ENCODE results near the gene GRAMD1B. TPM values are rescaled to one million over a fixed set of nuclear protein-coding genes. Genes with fewer than 3 reads are reported as not detected.
"Not testable (repeated sequence)": the region's sequence is repeated elsewhere in the genome, so short reads cannot be mapped to it uniquely, and the experiment has no call there.

GRAMD1B gene
- total and polyA plus RNA-seq, 4 donors = 28.7 to 51.5 (median 45.9) TPM

- Histone ChIP-seq H3K36me3 (ENCODE audit: control insufficient read depth, insufficient read depth, low read length) (no peaks in the 10 kb centered on the region), H3K4me3 (ENCODE audit: low read depth, low read length) (no peak overlapping the region), H3K4me1 (ENCODE audit: control insufficient read depth, insufficient read depth, low read length) (peaks cover 26% of the 10 kb centered on the region), H3K27me3 (ENCODE audit: control insufficient read depth, insufficient read depth, low read length) (no peaks in the 10 kb centered on the region), H3K9me3 (ENCODE audit: control insufficient read depth, insufficient read depth, low read length) (no peaks in the 10 kb centered on the region), H3K27ac (ENCODE audit: low read depth, low read length) (peak overlapping the region; percentile 79)
- DNase-seq (ENCODE audit: low read depth in 4 of 6, low spot score in 6 of 6) = peak in 1 of 6 donors; percentile 44
- 67% methylated on average over 5 of the region's 17 CpGs for WGBS (ENCODE audit: insufficient coverage)
These were observed 87.7 kb downstream of the GRAMD1B start for GRCh38 chr11:123517559-123518364.

GRCh38 chr11:123518496-123519054, 88.5 kb downstream of the GRAMD1B start:
- peak overlapping the region; percentile 79 for H3K27ac ChIP-seq (ENCODE audit: low read depth, low read length)
- 45% methylated on average over 4 of the region's 9 CpGs for WGBS (ENCODE audit: insufficient coverage)
- H3K4me3 ChIP-seq (ENCODE audit: low read depth, low read length) = no peak overlapping the region
- DNase-seq (ENCODE audit: low read depth in 4 of 6, low spot score in 6 of 6) = peak in 1 of 6 donors; percentile 11
- H3K4me1 ChIP-seq (ENCODE audit: control insufficient read depth, insufficient read depth, low read length) = peaks cover 26% of the 10 kb centered on the region
- no peaks in the 10 kb centered on the region for H3K27me3 ChIP-seq (ENCODE audit: control insufficient read depth, insufficient read depth, low read length)
- H3K36me3 ChIP-seq (ENCODE audit: control insufficient read depth, insufficient read depth, low read length) = no peaks in the 10 kb centered on the region
- H3K9me3 ChIP-seq (ENCODE audit: control insufficient read depth, insufficient read depth, low read length) = no peaks in the 10 kb centered on the region

- DNase-seq (ENCODE audit: low read depth in 4 of 6, low spot score in 6 of 6) = peak in 2 of 6 donors; percentile 64 to 73
These were observed 89.2 kb downstream of the GRAMD1B start for GRCh38 chr11:123519055-123519796.

GRCh38 chr11:123519797-123520193, 89.7 kb downstream of the GRAMD1B start:
- WGBS (ENCODE audit: insufficient coverage) = 49% methylated on average over 5 of the region's 7 CpGs
- H3K4me3 ChIP-seq (ENCODE audit: low read depth, low read length) = no peak overlapping the region

More at GRCh38 chr11:123519055-123519796, 89.2 kb downstream of the GRAMD1B start:
- no peak overlapping the region for H3K4me3 ChIP-seq (ENCODE audit: low read depth, low read length)
- 16% methylated on average over 9 of the region's 11 CpGs for WGBS (ENCODE audit: insufficient coverage)
- H3K9me3 ChIP-seq (ENCODE audit: control insufficient read depth, insufficient read depth, low read length) = no peaks in the 10 kb centered on the region
- no peaks in the 10 kb centered on the region for H3K27me3 ChIP-seq (ENCODE audit: control insufficient read depth, insufficient read depth, low read length)
- H3K27ac ChIP-seq (ENCODE audit: low read depth, low read length) = peak overlapping the region; percentile 79
- H3K36me3 ChIP-seq (ENCODE audit: control insufficient read depth, insufficient read depth, low read length) = no peaks in the 10 kb centered on the region
- peaks cover 26% of the 10 kb centered on the region for H3K4me1 ChIP-seq (ENCODE audit: control insufficient read depth, insufficient read depth, low read length)

GRCh38 chr11:123520476-123520875, 90.4 kb downstream of the GRAMD1B start:
- H3K27me3 ChIP-seq (ENCODE audit: control insufficient read depth, insufficient read depth, low read length); H3K4me3 ChIP-seq (ENCODE audit: low read depth, low read length); H3K36me3 ChIP-seq (ENCODE audit: control insufficient read depth, insufficient read depth, low read length); DNase-seq (ENCODE audit: low read depth in 4 of 6, low spot score in 6 of 6); H3K27ac ChIP-seq (ENCODE audit: low read depth, low read length); H3K9me3 ChIP-seq (ENCODE audit: control insufficient read depth, insufficient read depth, low read length): not testable (repeated sequence)
- H3K4me1 ChIP-seq (ENCODE audit: control insufficient read depth, insufficient read depth, low read length) = peaks cover 34% of the 10 kb centered on the region
- WGBS (ENCODE audit: insufficient coverage) = 100% methylated on average over 1 of the region's 6 CpGs

More at GRCh38 chr11:123519797-123520193, 89.7 kb downstream of the GRAMD1B start:
- Histone ChIP-seq H3K4me1 (ENCODE audit: control insufficient read depth, insufficient read depth, low read length) (peaks cover 27% of the 10 kb centered on the region), H3K36me3 (ENCODE audit: control insufficient read depth, insufficient read depth, low read length) (no peaks in the 10 kb centered on the region), H3K9me3 (ENCODE audit: control insufficient read depth, insufficient read depth, low read length) (no peaks in the 10 kb centered on the region), H3K27me3 (ENCODE audit: control insufficient read depth, insufficient read depth, low read length) (no peaks in the 10 kb centered on the region), H3K27ac (ENCODE audit: low read depth, low read length) (peak overlapping the region; percentile 79)
- DNase-seq (ENCODE audit: low read depth in 4 of 6, low spot score in 6 of 6) = no peak

GRCh38 chr11:123521001-123521400, 90.9 kb downstream of the GRAMD1B start:
- H3K4me3 ChIP-seq (ENCODE audit: low read depth, low read length) = no peak overlapping the region
- no CpG with 5 or more reads among the region's 3 CpGs for WGBS (ENCODE audit: insufficient coverage)
- H3K4me1 ChIP-seq (ENCODE audit: control insufficient read depth, insufficient read depth, low read length) = peaks cover 39% of the 10 kb centered on the region

GRCh38 chr11:123521930-123522329, 91.9 kb downstream of the GRAMD1B start:
- no peaks in the 10 kb centered on the region for H3K36me3 ChIP-seq (ENCODE audit: control insufficient read depth, insufficient read depth, low read length)
- H3K4me1 ChIP-seq (ENCODE audit: control insufficient read depth, insufficient read depth, low read length) = peaks cover 48% of the 10 kb centered on the region
- no peaks in the 10 kb centered on the region for H3K27me3 ChIP-seq (ENCODE audit: control insufficient read depth, insufficient read depth, low read length)
- 79% methylated on average over 2 of the region's 3 CpGs for WGBS (ENCODE audit: insufficient coverage)
- no peaks in the 10 kb centered on the region for H3K9me3 ChIP-seq (ENCODE audit: control insufficient read depth, insufficient read depth, low read length)
- DNase-seq (ENCODE audit: low read depth in 4 of 6, low spot score in 6 of 6) = no peak
- no peak overlapping the region for H3K4me3 ChIP-seq (ENCODE audit: low read depth, low read length)
- H3K27ac ChIP-seq (ENCODE audit: low read depth, low read length) = no peak overlapping the region

More at GRCh38 chr11:123521001-123521400, 90.9 kb downstream of the GRAMD1B start:
- Histone ChIP-seq H3K36me3 (ENCODE audit: control insufficient read depth, insufficient read depth, low read length) (no peaks in the 10 kb centered on the region), H3K27ac (ENCODE audit: low read depth, low read length) (no peak overlapping the region), H3K27me3 (ENCODE audit: control insufficient read depth, insufficient read depth, low read length) (no peaks in the 10 kb centered on the region), H3K9me3 (ENCODE audit: control insufficient read depth, insufficient read depth, low read length) (no peaks in the 10 kb centered on the region)
- no peak for DNase-seq (ENCODE audit: low read depth in 4 of 6, low spot score in 6 of 6)

- Histone ChIP-seq H3K27me3 (ENCODE audit: control insufficient read depth, insufficient read depth, low read length) (no peaks in the 10 kb centered on the region), H3K36me3 (ENCODE audit: control insufficient read depth, insufficient read depth, low read length) (no peaks in the 10 kb centered on the region), H3K27ac (ENCODE audit: low read depth, low read length) (no peak overlapping the region), H3K4me3 (ENCODE audit: low read depth, low read length) (no peak overlapping the region), H3K9me3 (ENCODE audit: control insufficient read depth, insufficient read depth, low read length) (no peaks in the 10 kb centered on the region), H3K4me1 (ENCODE audit: control insufficient read depth, insufficient read depth, low read length) (peaks cover 47% of the 10 kb centered on the region)
- no peak for DNase-seq (ENCODE audit: low read depth in 4 of 6, low spot score in 6 of 6)
- no CpG with 5 or more reads among the region's 2 CpGs for WGBS (ENCODE audit: insufficient coverage)
These were observed 93.5 kb downstream of the GRAMD1B start for GRCh38 chr11:123523539-123523938.

- Histone ChIP-seq H3K9me3 (ENCODE audit: control insufficient read depth, insufficient read depth, low read length) (no peaks in the 10 kb centered on the region), H3K27me3 (ENCODE audit: control insufficient read depth, insufficient read depth, low read length) (no peaks in the 10 kb centered on the region), H3K4me3 (ENCODE audit: low read depth, low read length) (peak overlapping the region; percentile 55), H3K36me3 (ENCODE audit: control insufficient read depth, insufficient read depth, low read length) (no peaks in the 10 kb centered on the region), H3K4me1 (ENCODE audit: control insufficient read depth, insufficient read depth, low read length) (peaks cover 32% of the 10 kb centered on the region), H3K27ac (ENCODE audit: low read depth, low read length) (peak overlapping the region; percentile 75)
- DNase-seq (ENCODE audit: low read depth in 4 of 6, low spot score in 6 of 6) = peak in 2 of 6 donors; percentile 53 to 60
- 13% methylated on average over 7 of the region's 7 CpGs for WGBS (ENCODE audit: insufficient coverage)
These were observed 95.0 kb downstream of the GRAMD1B start for GRCh38 chr11:123525097-123525496.
